HepG2 (cell line): Measurements from ENCODE around the gene PLCB1. TPM values are rescaled to one million over a fixed set of nuclear protein-coding genes. Genes with fewer than 3 reads are reported as not detected.

Source experiments
- ARID3A ChIP-seq: IDR thresholded peaks from 2 replicates; pipeline ENCODE4 v1.6.1; 2012; ENCODE audit warnings: low read depth, low read length, improper control_type of control experiment
- ARID5B ChIP-seq: IDR thresholded peaks from 2 replicates; pipeline ENCODE4 v1.4.0; 2020; ENCODE audit warnings: mild to moderate bottlenecking, missing genetic modification reagents
- CBX5 ChIP-seq: sonication (generic); formaldehyde crosslinking; IDR thresholded peaks from 2 replicates; pipeline ENCODE4 v1.4.0; 2020; ENCODE audit warnings: missing genetic modification reagents, borderline replicate concordance
- FLYWCH1 ChIP-seq: sonication (generic); formaldehyde crosslinking; IDR thresholded peaks from 2 replicates; pipeline ENCODE4 v1.8.1; 2023; ENCODE audit warnings: mild to moderate bottlenecking, missing genetic modification reagents
- FOXA1 ChIP-seq, 2 experiments: fragments of 450-650 bp in 1 of 2; sonication (generic) in 1 of 2; formaldehyde crosslinking in 1 of 2; IDR thresholded peaks; 2 replicates each; pipeline versions ENCODE4 v1.4.0 to v1.6.1; 2016 to 2020; ENCODE audit warnings: missing genetic modification reagents in 1 of 2
- FOXA3 ChIP-seq: IDR thresholded peaks from 2 replicates; pipeline ENCODE4 v1.6.1; 2016; ENCODE audit warnings: missing genetic modification reagents, missing compliant biosample characterization
- JUNB ChIP-seq: sonication (generic); formaldehyde crosslinking; IDR thresholded peaks from 2 replicates; pipeline ENCODE4 v1.8.0; 2022; ENCODE audit warnings: missing genetic modification reagents, mild to moderate bottlenecking, borderline replicate concordance
- KLF6 ChIP-seq: IDR thresholded peaks from 2 replicates; pipeline ENCODE4 v1.8.0; 2016; ENCODE audit warnings: missing biosample characterization, missing genetic modification reagents
- KLF9 ChIP-seq: IDR thresholded peaks from 2 replicates; pipeline ENCODE4 v1.6.1; 2016; ENCODE audit warnings: low read depth
- MATR3 ChIP-seq: sonication (generic); formaldehyde crosslinking; IDR thresholded peaks from 2 replicates; pipeline ENCODE4 v1.4.0; 2020; ENCODE audit warnings: missing genetic modification reagents
- MEIS1 ChIP-seq: sonication (generic); formaldehyde crosslinking; IDR thresholded peaks from 2 replicates; pipeline ENCODE4 v1.9.0; 2021; ENCODE audit warnings: mild to moderate bottlenecking, missing genetic modification reagents, moderate library complexity, borderline replicate concordance
- MTA3 ChIP-seq: sonication (generic); formaldehyde crosslinking; IDR thresholded peaks from 2 replicates; pipeline ENCODE4 v1.4.0; 2020; ENCODE audit warnings: missing genetic modification reagents
- MYC ChIP-seq: sonication (generic); formaldehyde crosslinking; IDR thresholded peaks from 2 replicates; pipeline ENCODE4 v1.9.0; 2021; ENCODE audit warnings: missing genetic modification reagents, borderline replicate concordance
- NFRKB ChIP-seq: fragments of 450-650 bp; IDR thresholded peaks from 2 replicates; pipeline ENCODE4 v1.6.1; 2017
- POLR2A ChIP-seq, 2 experiments: IDR thresholded peaks; 2 replicates each; pipeline ENCODE4 v1.6.1; 2011; ENCODE audit warnings: low read depth in 2 of 2, low read length in 2 of 2, mild to moderate bottlenecking in 1 of 2, moderate library complexity in 1 of 2; ENCODE audit not compliant: insufficient read depth in 1 of 2
- RARA ChIP-seq: IDR thresholded peaks from 2 replicates; pipeline ENCODE4 v1.6.1; 2016; ENCODE audit warnings: missing genetic modification reagents, missing compliant biosample characterization
- SAFB2 ChIP-seq: sonication (generic); formaldehyde crosslinking; IDR thresholded peaks from 2 replicates; pipeline ENCODE4 v1.5.1; 2020; ENCODE audit warnings: missing genetic modification reagents, low read depth, mild to moderate bottlenecking, borderline replicate concordance
- SMC3 ChIP-seq: IDR thresholded peaks from 2 replicates; pipeline ENCODE4 v1.6.1; 2011; ENCODE audit warnings: low read length, improper control_type of control experiment
- TBX3 ChIP-seq: fragments of 450-650 bp; IDR thresholded peaks from 2 replicates; pipeline ENCODE4 v1.6.1; 2017; ENCODE audit warnings: antibody characterized with exemption, mild to moderate bottlenecking, inconsistent platforms, borderline replicate concordance
- THAP11 ChIP-seq: IDR thresholded peaks from 2 replicates; pipeline ENCODE4 v1.6.1; 2016; ENCODE audit warnings: missing biosample characterization, missing genetic modification reagents
- TP53 ChIP-seq: sonication (generic); formaldehyde crosslinking; conservative IDR thresholded peaks from 2 replicates; pipeline ENCODE4 v1.4.0; 2020; ENCODE audit warnings: missing genetic modification reagents
- ZBTB7B ChIP-seq: sonication (generic); formaldehyde crosslinking; IDR thresholded peaks from 2 replicates; pipeline ENCODE4 v1.4.0; 2020; ENCODE audit warnings: missing genetic modification reagents
- ZKSCAN8 ChIP-seq: IDR thresholded peaks from 2 replicates; pipeline ENCODE4 v1.6.1; 2016; ENCODE audit warnings: borderline replicate concordance, missing genetic modification reagents, missing compliant biosample characterization
- ZMYM3 ChIP-seq: sonication (generic); formaldehyde crosslinking; IDR thresholded peaks from 2 replicates; pipeline ENCODE4 v1.5.1; 2020; ENCODE audit warnings: mild to moderate bottlenecking, missing genetic modification reagents
- ZNF20 ChIP-seq: sonication (generic); formaldehyde crosslinking; IDR thresholded peaks from 2 replicates; pipeline ENCODE4 v1.4.0; 2020; ENCODE audit warnings: mild to moderate bottlenecking, moderate library complexity, missing genetic modification reagents
- ZNF546 ChIP-seq: sonication (generic); formaldehyde crosslinking; conservative IDR thresholded peaks from 2 replicates; pipeline ENCODE4 v1.8.1; 2023; ENCODE audit warnings: mild to moderate bottlenecking, missing genetic modification reagents
- ZNF619 ChIP-seq: sonication (generic); formaldehyde crosslinking; IDR thresholded peaks from 2 replicates; pipeline ENCODE4 v1.4.0; 2020; ENCODE audit warnings: mild to moderate bottlenecking, missing genetic modification reagents
- ZNF850 ChIP-seq: sonication (generic); formaldehyde crosslinking; conservative IDR thresholded peaks from 2 replicates; pipeline ENCODE4 v1.9.0; 2021; ENCODE audit warnings: mild to moderate bottlenecking, missing genetic modification reagents
- polyA plus RNA-seq, 8 experiments: library from polyadenylated mRNA; depleted of rRNA in 3 of 8; stranded (reverse) in 7 of 8; unstranded in 1 of 8; fragments of >200 nt; fragmentation: Illumina TruSeq in 4 of 8; extraction: Trizol in 4 of 8; gene quantifications; 2 replicates each; pipeline versions ENCODE4 v1.2.1 to v1.2.3, GENCODE V29; 2011 to 2016; ENCODE audit warnings: low read depth in 4 of 8, missing spikeins in 1 of 8, mixed read lengths in 1 of 8; ENCODE audit not compliant: insufficient read depth in 1 of 8
- total RNA-seq, 5 experiments: library from RNA; depleted of rRNA; stranded (reverse); fragments of >200 nt; fragmentation: Illumina TruSeq; extraction: Trizol; gene quantifications; 2 replicates each; pipeline ENCODE4 v1.2.3, GENCODE V29; 2016; ENCODE audit warnings: low read depth in 1 of 5
- TF ChIP-seq, protein P1 (sequence below): sonication (generic); formaldehyde crosslinking; IDR thresholded peaks from 2 replicates; pipeline ENCODE4 v1.5.0; 2020; ENCODE audit warnings: missing genetic modification reagents

Gene PLCB1
- total and polyA plus RNA-seq, 2 of the 13 experiments (the other 11 are each of a cell fraction or from before 2014, with no cell fraction given), result 42.4 to 55.9 TPM

GRCh38 chr20:8094850-8095249 lies 37.2 kb upstream of the PLCB1 start (continued):
- TF ChIP-seq ZMYM3 (CRISPR knock-in tag) (no peak), MEIS1 (CRISPR knock-in tag) (no peak), SMC3 (peak; percentile 31; the same call in 1 of the 2 replicates), JUNB (CRISPR knock-in tag) (no peak), TBX3 (peak; percentile 69; the same call in 1 of the 2 replicates), FOXA1 (IDR thresholded peaks at IDR 0.05) (no peak), FOXA1 (CRISPR knock-in tag; IDR thresholded peaks at IDR 0.05) (peak; percentile 41; the same call in 1 of the 2 replicates), KLF6 (CRISPR knock-in tag) (no peak), KLF9 (CRISPR knock-in tag) (no peak), ZNF619 (CRISPR knock-in tag) (no peak), ARID3A (peak; percentile 84), ZKSCAN8 (CRISPR knock-in tag) (0 out of 2 replicates have a peak, but pooled peaks have one; percentile 36), TP53 (no peak), ARID5B (CRISPR knock-in tag) (peak; percentile 70), NFRKB (no peak), MATR3 (CRISPR knock-in tag) (no peak), MYC (CRISPR knock-in tag) (no peak), ZNF20 (no peak), POLR2A (IDR thresholded peaks at IDR 0.05; ENCODE audit: insufficient read depth in 1 of 2, low read depth in 2 of 2, low read length in 2 of 2) (no peak), THAP11 (0 out of 2 replicates have a peak, but pooled peaks have one; percentile 21), MTA3 (CRISPR knock-in tag) (no peak), ZNF850 (CRISPR knock-in tag) (no peak), FLYWCH1 (no peak), FOXA3 (CRISPR knock-in tag) (peak; percentile 63), SAFB2 (CRISPR knock-in tag) (no peak), CBX5 (CRISPR knock-in tag) (no peak), RARA (CRISPR knock-in tag) (peak; percentile 91), ZNF546 (CRISPR knock-in tag) (no peak), ZBTB7B (no peak)
- TF ChIP-seq, protein P1, sequence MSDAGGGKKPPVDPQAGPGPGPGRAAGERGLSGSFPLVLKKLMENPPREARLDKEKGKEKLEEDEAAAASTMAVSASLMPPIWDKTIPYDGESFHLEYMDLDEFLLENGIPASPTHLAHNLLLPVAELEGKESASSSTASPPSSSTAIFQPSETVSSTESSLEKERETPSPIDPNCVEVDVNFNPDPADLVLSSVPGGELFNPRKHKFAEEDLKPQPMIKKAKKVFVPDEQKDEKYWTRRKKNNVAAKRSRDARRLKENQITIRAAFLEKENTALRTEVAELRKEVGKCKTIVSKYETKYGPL (CRISPR knock-in tag), result no peak
